Peyer's patch (tissue), 4 donors: Measurements from ENCODE around the gene SPIB. TPM values are rescaled to one million over a fixed set of nuclear protein-coding genes. Genes with fewer than 3 reads are reported as not detected.

ENCODE experiments used
- DNase-seq, 3 donors: peaks; one replicate each; pipeline ENCODE4 v3.0.0-alpha.2; 2017 to 2019
- H3K27ac ChIP-seq, 4 donors: fragments of 200-600 bp; sonication (generic); one replicate each; pipeline ENCODE4 v1.5.1; 2016 to 2019
- H3K27me3 ChIP-seq, 2 donors: fragments of 200-600 bp; sonication (generic); one replicate each; pipeline ENCODE4 v1.5.1; 2019
- H3K36me3 ChIP-seq, 3 donors: fragments of 200-600 bp; sonication (generic); one replicate each; pipeline ENCODE4 v1.5.1; 2016 to 2019
- H3K4me1 ChIP-seq, 4 donors: fragments of 200-600 bp; sonication (generic); one replicate each; pipeline ENCODE4 v1.5.1; 2016 to 2019
- H3K4me3 ChIP-seq, 4 donors: fragments of 200-600 bp; sonication (generic); 1 replicate in 3 of 4; 2 replicates in 1 of 4; pipeline ENCODE4 v1.5.1; 2016 to 2019; ENCODE audit warnings: mild to moderate bottlenecking in 1 of 4
- H3K9me3 ChIP-seq, 4 donors: fragments of 200-600 bp; sonication (generic); one replicate each; pipeline ENCODE4 v1.5.1; 2016 to 2019; ENCODE audit warnings: mild to moderate bottlenecking in 1 of 4
- POLR2A ChIP-seq, 2 donors: fragments of 450-650 bp; IDR thresholded peaks; one replicate each; pipeline ENCODE4 v1.5.1; 2017; ENCODE audit warnings: antibody characterized with exemption in 2 of 2, mild to moderate bottlenecking in 2 of 2, moderate library complexity in 2 of 2
- total RNA-seq, 4 donors: library from RNA; depleted of rRNA; stranded (reverse); fragments of >200 nt; gene quantifications; one replicate each; pipeline ENCODE4 v1.1.0, GENCODE V29; 2016
- TF ChIP-seq, protein P1 (sequence below), 6 experiments: fragments of 450-650 bp in 4 of 6; fragments of 200-600 bp in 2 of 6; sonication (generic) in 1 of 6; IDR thresholded peaks; one replicate each; pipeline ENCODE4 v1.5.1; 2017 to 2019; ENCODE audit warnings: antibody characterized with exemption in 6 of 6, mild to moderate bottlenecking in 3 of 6, moderate library complexity in 1 of 6

SPIB gene
- total RNA-seq, 4 donors from 2014 or later, result 20.3 to 62.7 (median 24.4) TPM

DNA sequence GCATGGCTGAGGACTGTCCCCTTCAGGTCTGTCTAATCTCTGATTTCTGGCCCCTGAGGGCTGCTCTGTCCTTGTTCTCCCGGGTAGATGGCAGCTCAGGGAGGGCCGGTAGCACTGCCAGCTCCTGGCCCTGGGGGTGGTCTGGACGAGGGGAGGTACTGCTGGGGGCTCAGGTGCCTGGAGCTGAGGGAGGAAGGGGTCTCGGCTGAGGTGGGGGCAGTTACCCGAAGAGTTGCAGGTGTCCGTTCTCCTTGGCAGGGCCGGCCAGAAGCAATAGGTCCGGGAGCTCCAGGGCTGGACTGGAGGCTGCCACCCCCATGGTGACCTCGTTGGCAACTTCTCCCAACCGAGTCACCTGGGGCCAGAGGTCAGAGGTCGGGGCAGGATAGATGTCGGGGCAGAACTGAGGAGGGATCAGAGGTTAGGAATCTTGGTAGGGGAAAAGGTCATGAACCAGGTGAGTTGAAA is 56.4 kb downstream of the SPIB start:
- Histone ChIP-seq H3K4me3 (no peak overlapping the region), H3K36me3 (peaks cover 0 to 23% (median 0%) of the 10 kb centered on the region in 3 donors), H3K9me3 (no peaks in the 10 kb centered on the region), H3K27me3 (no peaks in the 10 kb centered on the region), H3K27ac (no peak overlapping the region), H3K4me1 (peaks cover 0 to 16% (median 9%) of the 10 kb centered on the region in 4 donors)
- TF ChIP-seq, protein P1, sequence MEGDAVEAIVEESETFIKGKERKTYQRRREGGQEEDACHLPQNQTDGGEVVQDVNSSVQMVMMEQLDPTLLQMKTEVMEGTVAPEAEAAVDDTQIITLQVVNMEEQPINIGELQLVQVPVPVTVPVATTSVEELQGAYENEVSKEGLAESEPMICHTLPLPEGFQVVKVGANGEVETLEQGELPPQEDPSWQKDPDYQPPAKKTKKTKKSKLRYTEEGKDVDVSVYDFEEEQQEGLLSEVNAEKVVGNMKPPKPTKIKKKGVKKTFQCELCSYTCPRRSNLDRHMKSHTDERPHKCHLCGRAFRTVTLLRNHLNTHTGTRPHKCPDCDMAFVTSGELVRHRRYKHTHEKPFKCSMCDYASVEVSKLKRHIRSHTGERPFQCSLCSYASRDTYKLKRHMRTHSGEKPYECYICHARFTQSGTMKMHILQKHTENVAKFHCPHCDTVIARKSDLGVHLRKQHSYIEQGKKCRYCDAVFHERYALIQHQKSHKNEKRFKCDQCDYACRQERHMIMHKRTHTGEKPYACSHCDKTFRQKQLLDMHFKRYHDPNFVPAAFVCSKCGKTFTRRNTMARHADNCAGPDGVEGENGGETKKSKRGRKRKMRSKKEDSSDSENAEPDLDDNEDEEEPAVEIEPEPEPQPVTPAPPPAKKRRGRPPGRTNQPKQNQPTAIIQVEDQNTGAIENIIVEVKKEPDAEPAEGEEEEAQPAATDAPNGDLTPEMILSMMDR (IDR thresholded peaks at IDR 0.05), result no peak
- TF ChIP-seq POLR2A (IDR thresholded peaks at IDR 0.05), result no peak
- peak in 1 of 3 donors; percentile 46 for DNase-seq

DNA sequence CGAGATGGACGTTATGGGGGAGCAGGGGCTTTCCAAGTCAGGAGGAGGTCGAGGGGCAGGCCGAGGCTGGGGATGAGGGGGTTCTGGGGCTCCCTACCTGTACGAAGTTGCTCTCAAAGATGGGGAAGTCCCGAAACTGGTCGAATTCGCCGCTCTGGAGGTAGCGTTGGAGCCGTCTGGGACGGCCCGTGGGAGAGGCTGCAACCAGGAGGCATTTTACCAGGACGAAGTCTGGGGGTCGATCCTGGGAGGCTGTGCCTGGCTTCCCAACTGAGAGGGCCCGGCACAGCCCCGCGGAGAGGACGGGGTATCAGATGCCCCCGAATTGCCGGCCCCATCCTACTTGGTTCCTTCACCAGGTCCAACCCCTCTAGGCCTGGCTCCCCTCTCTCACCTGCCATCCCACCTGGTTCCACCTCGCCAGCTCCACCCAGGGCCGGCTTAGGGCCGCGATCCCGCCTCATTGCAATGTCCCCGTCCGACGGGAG is 57.0 kb downstream of the SPIB start:
- H3K27ac ChIP-seq, result peak overlapping the region; percentile 78 to 95 (median 82)
- no peaks in the 10 kb centered on the region for H3K9me3 ChIP-seq
- peak overlapping the region in 3 of 4 donors; percentile 74 to 99 (median 94) for H3K4me3 ChIP-seq
- TF ChIP-seq, protein P1 (IDR thresholded peaks at IDR 0.05), result no peak
- TF ChIP-seq POLR2A (IDR thresholded peaks at IDR 0.05), result no peak
- peaks cover 0 to 16% (median 9%) of the 10 kb centered on the region in 4 donors for H3K4me1 ChIP-seq
- H3K27me3 ChIP-seq, result no peaks in the 10 kb centered on the region
- no peak for DNase-seq
- H3K36me3 ChIP-seq, result peaks cover 0 to 29% (median 0%) of the 10 kb centered on the region in 3 donors

DNA sequence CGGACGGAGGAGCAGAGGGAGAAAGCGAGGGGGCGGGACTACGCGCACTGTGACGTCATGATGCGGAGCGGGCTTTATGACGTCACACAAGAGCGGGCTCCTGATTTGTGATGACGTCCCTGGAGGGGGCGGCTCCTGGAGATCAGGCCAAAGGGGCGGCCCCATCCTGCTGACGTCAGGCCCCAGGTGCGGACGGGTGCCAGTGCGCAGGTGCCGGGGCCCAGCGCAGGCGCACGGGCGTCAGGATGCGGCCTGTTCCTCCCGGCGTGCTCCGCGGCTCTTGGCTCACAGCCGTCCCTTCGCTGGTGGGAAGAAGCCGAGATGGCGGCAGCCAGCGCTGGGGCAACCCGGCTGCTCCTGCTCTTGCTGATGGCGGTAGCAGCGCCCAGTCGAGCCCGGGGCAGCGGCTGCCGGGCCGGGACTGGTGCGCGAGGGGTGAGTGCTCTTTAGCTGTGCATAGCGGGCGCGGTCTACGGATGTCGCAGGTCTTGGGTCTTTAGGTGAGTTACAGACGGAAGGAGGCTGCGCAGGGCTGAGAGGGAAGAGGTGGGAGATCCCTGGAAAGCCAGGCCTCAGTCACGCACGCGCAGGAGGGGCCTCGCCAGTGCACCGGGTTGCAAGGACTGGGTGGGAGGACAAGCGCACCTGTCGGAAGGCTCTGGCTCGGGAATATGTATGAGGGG is 57.6 kb downstream of the SPIB start, which contains the start of the genes EMC10 and GARIN5A:
TSS of gene EMC10 (plus strand) at position 284 of the 683 bp plus-strand sequence. CDS start at position 322, 38 bp downstream.
TSS of gene GARIN5A (minus strand) at position 625 of the 683 bp plus-strand sequence. CDS start at position 165, 460 bp downstream.
- peaks cover 0 to 16% (median 9%) of the 10 kb centered on the region in 4 donors for H3K4me1 ChIP-seq
- peak within 1 kb of the TSS; percentile 78 to 95 (median 82) for H3K27ac ChIP-seq
- peak within 1 kb of the TSS; percentile 74 to 99 (median 92) for H3K4me3 ChIP-seq
- H3K36me3 ChIP-seq, result peaks cover 0 to 35% (median 0%) of the 10 kb centered on the region in 3 donors
- H3K27me3 ChIP-seq, result no peaks in the 10 kb centered on the region
- no peaks in the 10 kb centered on the region for H3K9me3 ChIP-seq
- TF ChIP-seq, protein P1 (IDR thresholded peaks at IDR 0.05), result no peak
- peak; percentile 76 to 79 for TF ChIP-seq POLR2A (IDR thresholded peaks at IDR 0.05)
- peak; percentile 88 to 95 (median 93) for DNase-seq

DNA sequence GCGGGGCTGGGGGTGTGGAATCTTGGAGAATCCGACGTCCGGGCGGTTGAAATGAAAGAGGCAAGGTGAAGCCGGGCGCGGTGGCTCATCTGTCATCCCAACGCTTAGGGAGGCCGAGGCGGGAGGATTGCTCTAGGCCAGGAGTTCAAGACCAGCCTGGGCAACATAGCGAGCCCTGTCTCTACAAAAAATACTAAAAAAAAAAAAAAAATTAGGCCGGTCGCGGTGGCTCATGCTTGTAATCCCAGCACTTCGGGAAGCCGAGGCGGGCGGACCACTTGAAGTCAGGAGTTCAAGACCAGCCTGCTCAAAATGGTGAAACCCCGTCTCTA is 58.1 kb downstream of the SPIB start:
- no peaks in the 10 kb centered on the region for H3K27me3 ChIP-seq
- peak in 1 of 3 donors; percentile 65 for DNase-seq
- H3K27ac ChIP-seq, result peak overlapping the region; percentile 78 to 95 (median 82)
- H3K9me3 ChIP-seq, result no peaks in the 10 kb centered on the region
- no peak for TF ChIP-seq POLR2A (IDR thresholded peaks at IDR 0.05)
- TF ChIP-seq, protein P1 (IDR thresholded peaks at IDR 0.05), result no peak
- peak overlapping the region; percentile 74 to 99 (median 92) for H3K4me3 ChIP-seq
- H3K4me1 ChIP-seq, result peaks cover 0 to 16% (median 9%) of the 10 kb centered on the region in 4 donors
- H3K36me3 ChIP-seq, result peaks cover 0 to 40% (median 0%) of the 10 kb centered on the region in 3 donors

DNA sequence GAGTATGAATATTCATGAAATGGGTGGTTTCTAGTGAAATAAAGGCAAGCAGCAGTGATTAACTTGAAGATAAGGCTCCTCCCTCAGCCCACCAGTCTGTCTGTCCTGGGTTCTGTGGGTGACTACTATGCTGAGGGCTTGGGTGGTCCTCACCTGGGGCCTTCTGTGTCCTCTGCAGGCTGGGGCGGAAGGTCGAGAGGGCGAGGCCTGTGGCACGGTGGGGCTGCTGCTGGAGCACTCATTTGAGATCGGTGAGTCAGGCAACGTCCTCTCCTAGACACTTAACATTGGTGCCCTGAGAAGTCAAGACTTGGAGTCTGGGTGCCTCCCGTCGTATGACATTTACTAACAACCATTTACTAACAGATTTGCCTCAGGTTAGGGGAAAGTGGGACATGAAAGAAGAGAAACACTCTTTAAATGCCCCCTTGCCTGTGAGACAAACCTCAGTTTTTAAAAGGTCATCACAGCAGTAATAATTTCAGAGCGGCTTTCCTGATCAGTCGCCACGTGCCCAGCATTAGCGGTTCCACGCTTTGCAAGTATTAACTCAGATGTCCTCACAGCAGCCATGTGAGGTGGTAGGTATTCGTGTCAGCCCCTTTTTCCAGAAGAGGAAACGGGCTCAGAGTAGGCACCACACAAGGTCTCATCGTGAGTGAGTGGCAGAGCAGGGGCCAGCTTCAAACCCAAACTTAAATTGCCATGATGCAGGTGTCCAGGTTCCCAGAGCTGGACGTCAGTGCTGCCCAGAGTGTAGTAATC is 59.2 kb downstream of the SPIB start:
- TF ChIP-seq, protein P1 (IDR thresholded peaks at IDR 0.05), result no peak
- no peak for TF ChIP-seq POLR2A (IDR thresholded peaks at IDR 0.05)
- Histone ChIP-seq H3K27me3 (no peaks in the 10 kb centered on the region), H3K27ac (no peak overlapping the region), H3K9me3 (no peaks in the 10 kb centered on the region), H3K4me3 (no peak overlapping the region), H3K36me3 (peaks cover 0 to 51% (median 0%) of the 10 kb centered on the region in 3 donors), H3K4me1 (peaks cover 0 to 16% (median 9%) of the 10 kb centered on the region in 4 donors)
- DNase-seq, result peak in 1 of 3 donors; percentile 38
